ENCODE measurements around the gene NTRK2.
A peak's percentile ranks its signal among the peaks of the same experiment; 100 is the strongest.

The NTRK2 gene

GRCh38 chr9:84669288-84670137 lies at the start of gene NTRK2:
Gene NTRK2 (plus strand): TSS chr9:84669729. CDS start chr9:84670749, 1,020 bp downstream.
- no peak within 1 kb of the TSS for H3K27ac ChIP-seq
- TF ChIP-seq, protein P1, sequence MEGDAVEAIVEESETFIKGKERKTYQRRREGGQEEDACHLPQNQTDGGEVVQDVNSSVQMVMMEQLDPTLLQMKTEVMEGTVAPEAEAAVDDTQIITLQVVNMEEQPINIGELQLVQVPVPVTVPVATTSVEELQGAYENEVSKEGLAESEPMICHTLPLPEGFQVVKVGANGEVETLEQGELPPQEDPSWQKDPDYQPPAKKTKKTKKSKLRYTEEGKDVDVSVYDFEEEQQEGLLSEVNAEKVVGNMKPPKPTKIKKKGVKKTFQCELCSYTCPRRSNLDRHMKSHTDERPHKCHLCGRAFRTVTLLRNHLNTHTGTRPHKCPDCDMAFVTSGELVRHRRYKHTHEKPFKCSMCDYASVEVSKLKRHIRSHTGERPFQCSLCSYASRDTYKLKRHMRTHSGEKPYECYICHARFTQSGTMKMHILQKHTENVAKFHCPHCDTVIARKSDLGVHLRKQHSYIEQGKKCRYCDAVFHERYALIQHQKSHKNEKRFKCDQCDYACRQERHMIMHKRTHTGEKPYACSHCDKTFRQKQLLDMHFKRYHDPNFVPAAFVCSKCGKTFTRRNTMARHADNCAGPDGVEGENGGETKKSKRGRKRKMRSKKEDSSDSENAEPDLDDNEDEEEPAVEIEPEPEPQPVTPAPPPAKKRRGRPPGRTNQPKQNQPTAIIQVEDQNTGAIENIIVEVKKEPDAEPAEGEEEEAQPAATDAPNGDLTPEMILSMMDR (conservative IDR thresholded peaks at IDR 0.05) = peak; percentile 67

DNA sequence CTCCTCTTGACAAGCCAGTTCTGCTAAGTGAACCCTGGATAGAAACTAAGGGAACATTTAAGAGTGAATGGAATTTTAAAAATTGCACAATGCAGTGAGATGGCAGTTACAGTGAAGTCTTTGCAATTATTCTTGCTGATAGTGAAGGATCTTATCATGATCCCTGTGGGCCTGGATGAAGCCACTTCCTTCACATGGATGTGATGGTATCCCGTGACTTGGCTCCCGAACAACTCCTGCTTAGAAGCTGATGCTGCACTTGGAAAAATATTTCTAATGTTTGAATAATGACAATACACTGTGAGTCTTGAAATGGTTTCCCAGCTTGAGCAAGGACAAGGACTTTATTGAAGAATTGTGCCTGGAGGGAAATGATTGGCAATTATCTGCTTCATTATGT lies 49.2 kb upstream of the NTRK2 start:
- no peak overlapping the region for H3K27ac ChIP-seq
- TF ChIP-seq, protein P1 (conservative IDR thresholded peaks at IDR 0.05) = no peak

DNA sequence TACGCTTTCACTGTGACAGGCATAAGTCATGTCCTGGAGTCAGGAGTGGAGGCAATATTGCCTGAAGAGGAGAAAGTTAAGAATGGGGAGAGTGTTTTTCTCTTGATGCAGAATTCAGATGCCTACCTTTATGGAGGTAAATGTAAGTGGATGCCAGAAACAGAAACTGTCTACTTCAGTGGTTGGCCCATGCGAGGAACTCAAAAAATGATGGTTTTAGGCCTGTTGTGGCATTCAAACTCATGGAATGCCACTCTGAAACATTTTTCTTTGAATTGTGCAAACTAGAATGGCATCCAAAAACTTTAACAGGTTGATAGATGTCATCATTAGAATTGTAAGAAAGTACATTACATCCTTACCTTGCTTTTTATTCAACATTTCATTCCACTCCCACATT lies 47.7 kb upstream of the NTRK2 start:
- H3K27ac ChIP-seq = no peak overlapping the region
- TF ChIP-seq, protein P1 (conservative IDR thresholded peaks at IDR 0.05) = no peak

- H3K27ac ChIP-seq = no peak overlapping the region
- TF ChIP-seq, protein P1 (conservative IDR thresholded peaks at IDR 0.05) = no peak
Observed at GRCh38 chr9:84622981-84623380, 46.5 kb upstream of the NTRK2 start.

DNA sequence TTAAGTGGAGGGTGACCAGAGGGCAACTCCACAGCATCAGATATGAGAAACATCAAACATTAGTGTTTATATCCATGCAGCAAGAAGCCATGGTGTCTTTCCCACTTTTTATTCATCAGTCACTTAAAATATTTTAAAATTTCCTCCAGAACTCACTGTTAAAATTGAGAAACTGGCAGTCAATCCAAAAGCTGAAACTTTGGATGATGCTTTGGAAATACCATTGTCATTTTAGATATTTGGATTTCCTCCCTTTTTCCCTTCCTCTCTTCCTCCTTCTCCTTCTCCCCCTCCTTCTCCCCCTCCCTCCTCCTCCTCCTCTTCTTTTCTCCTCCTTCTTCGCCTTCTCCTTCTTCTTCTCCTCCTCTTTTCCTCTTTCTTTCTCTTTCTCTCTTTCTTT lies 33.1 kb upstream of the NTRK2 start:
- no peak overlapping the region for H3K27ac ChIP-seq
- TF ChIP-seq, protein P1 (conservative IDR thresholded peaks at IDR 0.05) = no peak

DNA sequence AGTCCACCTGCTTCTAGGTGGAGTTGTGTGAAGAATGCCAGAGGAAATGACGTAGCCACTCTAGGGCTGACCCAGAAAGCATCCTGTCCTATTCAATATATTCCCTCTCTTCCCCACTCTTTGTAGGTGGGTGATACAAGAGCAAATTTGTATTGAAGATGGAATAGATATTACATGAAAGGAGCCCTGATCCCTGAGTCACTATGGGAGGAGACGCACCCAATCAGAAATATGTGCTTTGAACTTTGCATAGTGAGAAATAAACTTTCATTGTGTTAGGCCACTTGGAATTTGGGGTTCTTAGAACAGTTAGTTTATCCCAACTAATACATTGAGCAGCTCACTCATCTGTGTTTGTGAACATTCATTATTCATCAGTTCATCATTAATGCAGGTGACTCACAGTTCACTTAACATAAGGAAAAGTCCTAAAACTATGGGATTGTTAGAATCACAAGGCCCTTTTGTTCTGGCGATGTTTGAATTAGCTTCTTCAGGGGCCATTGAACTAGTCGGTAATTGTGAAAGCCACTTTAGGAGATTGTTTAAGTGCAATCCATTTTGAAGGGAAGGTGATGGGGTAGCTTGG lies 26.9 kb upstream of the NTRK2 start:
- TF ChIP-seq, protein P1 (conservative IDR thresholded peaks at IDR 0.05) = no peak
- H3K27ac ChIP-seq = no peak overlapping the region

GRCh38 chr9:84647699-84648098 lies 21.8 kb upstream of the NTRK2 start:
- TF ChIP-seq, protein P1 (conservative IDR thresholded peaks at IDR 0.05) = no peak
- no peak overlapping the region for H3K27ac ChIP-seq
